K562 (cell line): ENCODE measurements around the gene MALSU1.

Source experiments
- ELK1 ChIP-seq: sonication (generic); formaldehyde crosslinking; IDR thresholded peaks from 2 replicates; pipeline ENCODE4 v1.8.1; 2022; ENCODE audit warnings: missing genetic modification reagents
- HNRNPUL1 ChIP-seq: fragments of 200-400 bp; formaldehyde crosslinking; IDR thresholded peaks from 2 replicates; pipeline ENCODE4 v1.6.1; 2017; ENCODE audit warnings: low read length
- MAZ ChIP-seq, 2 experiments: fragments of 450-650 bp in 1 of 2; sonication (generic) in 1 of 2; formaldehyde crosslinking; IDR thresholded peaks in 1 of 2; conservative IDR thresholded peaks in 1 of 2; 2 replicates each; pipeline versions ENCODE4 v1.4.0 to v1.5.0; 2020; ENCODE audit warnings: mild to moderate bottlenecking in 1 of 2, missing genetic modification reagents in 1 of 2
- TOE1 ChIP-seq, 2 experiments: fragments of 450-650 bp in 1 of 2; sonication (generic) in 1 of 2; formaldehyde crosslinking in 1 of 2; IDR thresholded peaks; 2 replicates each; pipeline versions ENCODE4 v1.7.1 to v1.8.0; 2016 to 2022; ENCODE audit warnings: borderline replicate concordance in 2 of 2, mild to moderate bottlenecking in 2 of 2, antibody characterized with exemption in 1 of 2, inconsistent platforms in 1 of 2, low read depth in 1 of 2, missing genetic modification reagents in 1 of 2, moderate library complexity in 1 of 2
- ZBTB2 ChIP-seq: fragments of 450-650 bp; IDR thresholded peaks from 2 replicates; pipeline ENCODE4 v1.6.1; 2016; ENCODE audit warnings: antibody characterized with exemption
- ZNF217 ChIP-seq: sonication (generic); formaldehyde crosslinking; IDR thresholded peaks from 2 replicates; pipeline ENCODE4 v1.8.0; 2022; ENCODE audit warnings: mild to moderate bottlenecking, missing genetic modification reagents
- ZNF431 ChIP-seq: sonication (generic); formaldehyde crosslinking; IDR thresholded peaks from 2 replicates; pipeline ENCODE4 v1.8.0; 2022; ENCODE audit warnings: mild to moderate bottlenecking, missing genetic modification reagents

GRCh38 chr7:23276947-23277346, 22.2 kb upstream of the MALSU1 start:
- TF ChIP-seq TOE1 (IDR thresholded peaks at IDR 0.05; ENCODE audit: borderline replicate concordance) (no peak), TOE1 (CRISPR knock-in tag; IDR thresholded peaks at IDR 0.05; ENCODE audit: borderline replicate concordance, low read depth) (no peak), ELK1 (CRISPR knock-in tag) (no peak), HNRNPUL1 (no peak), MAZ (CRISPR knock-in tag; conservative IDR thresholded peaks at IDR 0.05 in 1 of 2, IDR thresholded peaks at IDR 0.05 in 1 of 2) (no peak), ZNF217 (CRISPR knock-in tag) (no peak), ZNF431 (CRISPR knock-in tag) (no peak), ZBTB2 (no peak)
